Omental fat pad (tissue), 4 donors: ENCODE measurements around the gene SLC34A1. TPM values are rescaled to one million over a fixed set of nuclear protein-coding genes. Genes with fewer than 3 reads are reported as not detected.

Experiments
- ATAC-seq: fragments of 150-250 bp; one replicate; pipeline ENCODE4 v1.9.1; 2016; ENCODE audit warnings: mild to moderate bottlenecking, moderate library complexity; ENCODE audit not compliant: low FRiP score
- DNase-seq: peaks from one replicate; pipeline ENCODE4 v3.0.0-alpha.2; 2019; ENCODE audit warnings: low spot score
- total RNA-seq, 4 donors: library from RNA; depleted of rRNA; stranded (reverse); fragments of >200 nt; gene quantifications; one replicate each; pipeline ENCODE4 v1.1.0, GENCODE V29; 2016
- TF ChIP-seq, protein P1 (sequence below), 3 donors: fragments of 450-650 bp; IDR thresholded peaks; one replicate each; pipeline ENCODE4 v1.5.1; 2016 to 2017; ENCODE audit warnings: antibody characterized with exemption in 3 of 3, mild to moderate bottlenecking in 3 of 3, moderate library complexity in 2 of 3

SLC34A1 gene
- not detected for total RNA-seq

- ATAC-seq = no peak
- TF ChIP-seq, protein P1, sequence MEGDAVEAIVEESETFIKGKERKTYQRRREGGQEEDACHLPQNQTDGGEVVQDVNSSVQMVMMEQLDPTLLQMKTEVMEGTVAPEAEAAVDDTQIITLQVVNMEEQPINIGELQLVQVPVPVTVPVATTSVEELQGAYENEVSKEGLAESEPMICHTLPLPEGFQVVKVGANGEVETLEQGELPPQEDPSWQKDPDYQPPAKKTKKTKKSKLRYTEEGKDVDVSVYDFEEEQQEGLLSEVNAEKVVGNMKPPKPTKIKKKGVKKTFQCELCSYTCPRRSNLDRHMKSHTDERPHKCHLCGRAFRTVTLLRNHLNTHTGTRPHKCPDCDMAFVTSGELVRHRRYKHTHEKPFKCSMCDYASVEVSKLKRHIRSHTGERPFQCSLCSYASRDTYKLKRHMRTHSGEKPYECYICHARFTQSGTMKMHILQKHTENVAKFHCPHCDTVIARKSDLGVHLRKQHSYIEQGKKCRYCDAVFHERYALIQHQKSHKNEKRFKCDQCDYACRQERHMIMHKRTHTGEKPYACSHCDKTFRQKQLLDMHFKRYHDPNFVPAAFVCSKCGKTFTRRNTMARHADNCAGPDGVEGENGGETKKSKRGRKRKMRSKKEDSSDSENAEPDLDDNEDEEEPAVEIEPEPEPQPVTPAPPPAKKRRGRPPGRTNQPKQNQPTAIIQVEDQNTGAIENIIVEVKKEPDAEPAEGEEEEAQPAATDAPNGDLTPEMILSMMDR (IDR thresholded peaks at IDR 0.05) = no peak
- DNase-seq = no peak
These were observed at the start of gene SLC34A1 for GRCh38 chr5:177384134-177384533. TSS of gene SLC34A1 (plus strand) at chr5:177384434. CDS start at chr5:177385742, 1,308 bp downstream.

DNA sequence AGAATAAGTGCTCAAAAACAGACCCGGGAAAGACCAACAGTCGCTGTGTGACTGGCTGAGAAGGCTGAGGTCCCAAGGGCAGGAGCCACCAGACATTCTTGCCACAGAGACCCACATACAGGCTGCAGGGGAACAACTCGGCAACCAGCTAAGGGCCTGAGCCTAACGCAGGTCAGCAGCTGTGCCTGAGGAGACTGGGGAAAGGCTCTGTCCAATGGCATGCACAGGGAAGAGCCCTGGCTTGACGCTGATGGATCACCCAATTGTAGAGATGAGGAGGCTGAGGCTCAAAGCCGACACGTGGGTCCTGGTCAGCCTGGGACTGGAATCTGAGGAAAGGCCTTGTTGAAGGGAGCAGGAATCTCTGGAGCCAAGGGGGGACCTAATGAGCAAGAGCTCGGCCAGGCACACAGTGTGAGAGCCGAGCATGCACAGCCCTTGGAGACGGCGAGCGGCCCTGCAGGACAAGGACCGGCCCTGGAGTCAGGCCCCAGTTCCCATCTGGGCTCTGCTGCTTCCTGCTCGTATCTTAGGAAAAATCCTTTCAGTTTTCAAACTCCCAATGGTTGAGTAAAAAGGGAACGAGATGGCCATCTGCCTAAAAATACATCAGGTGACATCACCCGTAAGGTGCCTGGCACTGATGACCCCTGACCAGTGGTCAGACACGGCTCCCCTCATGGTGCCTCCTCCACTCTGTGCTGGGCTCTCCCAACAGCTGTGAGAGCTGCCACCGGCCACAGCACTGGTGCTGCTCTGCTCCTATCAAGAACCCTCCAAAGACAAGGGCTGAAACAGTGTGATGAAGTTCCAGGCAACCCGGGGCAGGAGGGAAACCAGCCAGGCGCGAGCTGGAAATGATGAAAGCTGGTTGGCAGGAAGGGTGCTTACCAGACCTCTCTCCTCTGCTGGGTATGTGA is 49.2 kb upstream of the SLC34A1 start:
- TF ChIP-seq, protein P1 (IDR thresholded peaks at IDR 0.05) = no peak

GRCh38 chr5:177335701-177336065 is 48.6 kb upstream of the SLC34A1 start:
- no peak for DNase-seq
- no peak for ATAC-seq
- TF ChIP-seq, protein P1 (IDR thresholded peaks at IDR 0.05) = no peak

More for the DNA sequence above, 49.2 kb upstream of the SLC34A1 start:
- no peak for DNase-seq
- ATAC-seq = no peak

- TF ChIP-seq, protein P1 (IDR thresholded peaks at IDR 0.05) = no peak
- no peak for DNase-seq
- ATAC-seq = no peak
These were observed 48.1 kb upstream of the SLC34A1 start for GRCh38 chr5:177336112-177336511.

DNA sequence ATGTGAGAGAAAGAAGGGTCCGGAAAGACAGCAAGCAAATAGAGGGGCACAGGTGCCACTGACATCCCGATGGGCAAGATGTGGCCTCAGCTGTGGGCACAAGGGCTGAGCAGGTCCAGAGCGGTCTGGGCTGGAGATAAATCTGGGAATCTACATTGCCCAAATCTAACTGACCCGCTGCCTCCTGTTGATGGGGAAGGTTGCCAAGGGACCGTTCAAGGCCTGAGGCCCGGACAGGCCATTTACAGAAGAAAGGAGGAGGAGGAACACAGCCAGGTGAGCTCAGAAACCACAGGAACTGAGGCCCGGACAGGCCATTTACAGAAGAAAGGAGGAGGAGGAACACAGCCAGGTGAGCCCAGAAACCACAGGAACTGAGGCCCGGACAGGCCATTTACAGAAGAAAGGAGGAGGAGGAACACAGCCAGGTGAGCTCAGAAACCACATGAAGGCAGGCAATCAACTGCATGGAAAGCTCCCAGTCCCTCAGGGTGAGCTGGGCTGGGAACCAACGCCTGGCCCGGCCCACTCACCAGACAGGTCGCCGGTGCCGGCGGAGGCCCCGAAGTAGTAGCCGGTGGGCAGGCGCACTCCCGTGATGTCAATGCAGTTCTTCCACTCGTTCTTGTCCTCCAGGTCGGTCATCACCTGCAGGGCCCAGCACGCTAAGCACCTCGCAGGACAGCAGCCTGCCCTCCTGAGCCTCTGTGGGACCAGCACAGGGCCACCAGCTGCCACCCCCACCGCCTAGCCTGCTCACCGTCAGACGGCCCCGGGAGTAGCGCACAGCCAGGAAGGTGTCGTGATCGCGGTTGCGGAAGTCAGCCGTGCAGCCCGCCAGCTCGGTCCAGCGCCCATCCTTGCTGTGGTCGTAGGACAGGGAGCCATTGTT is 47.4 kb upstream of the SLC34A1 start:
- ATAC-seq (no peak), DNase-seq (no peak)
- TF ChIP-seq, protein P1 (IDR thresholded peaks at IDR 0.05) = no peak

GRCh38 chr5:177338251-177339106 is 45.8 kb upstream of the SLC34A1 start:
- TF ChIP-seq, protein P1 (IDR thresholded peaks at IDR 0.05) = no peak
- DNase-seq = no peak
- ATAC-seq = no peak
